Measurements from ENCODE around the gene ANTKMT. TPM values are rescaled to one million over a fixed set of nuclear protein-coding genes. Genes with fewer than 3 reads are reported as not detected.

The ANTKMT gene
- total RNA-seq, 1 donor from 2014 or later, result 42.4 TPM

GRCh38 chr16:761625-762513, 40.9 kb downstream of the ANTKMT start:
- H3K36me3 ChIP-seq (ENCODE audit: control insufficient read depth, insufficient read depth, low read length), result no peaks in the 10 kb centered on the region
- TF ChIP-seq CTCF (IDR thresholded peaks at IDR 0.05; ENCODE audit: insufficient read depth, low read length, poor library complexity, severe bottlenecking), result no peak
- DNase-seq (ENCODE audit: low read depth), result no peak
- H3K27me3 ChIP-seq (ENCODE audit: control insufficient read depth, insufficient read depth, low read length), result no peaks in the 10 kb centered on the region
- H3K4me3 ChIP-seq (ENCODE audit: low read depth, low read length), result no peak overlapping the region

GRCh38 chr16:762595-763268, 41.8 kb downstream of the ANTKMT start:
- H3K4me3 ChIP-seq (ENCODE audit: low read depth, low read length), result no peak overlapping the region
- DNase-seq (ENCODE audit: low read depth), result no peak
- no peak for TF ChIP-seq CTCF (IDR thresholded peaks at IDR 0.05; ENCODE audit: insufficient read depth, low read length, poor library complexity, severe bottlenecking)
- no peaks in the 10 kb centered on the region for H3K36me3 ChIP-seq (ENCODE audit: control insufficient read depth, insufficient read depth, low read length)
- H3K27me3 ChIP-seq (ENCODE audit: control insufficient read depth, insufficient read depth, low read length), result no peaks in the 10 kb centered on the region

- DNase-seq (ENCODE audit: low read depth), result no peak
- no peak for TF ChIP-seq CTCF (IDR thresholded peaks at IDR 0.05; ENCODE audit: insufficient read depth, low read length, poor library complexity, severe bottlenecking)
- Histone ChIP-seq H3K36me3 (ENCODE audit: control insufficient read depth, insufficient read depth, low read length) (no peaks in the 10 kb centered on the region), H3K27me3 (ENCODE audit: control insufficient read depth, insufficient read depth, low read length) (no peaks in the 10 kb centered on the region), H3K4me3 (ENCODE audit: low read depth, low read length) (no peak overlapping the region)
These were observed 42.6 kb downstream of the ANTKMT start for GRCh38 chr16:763369-764183.

DNA sequence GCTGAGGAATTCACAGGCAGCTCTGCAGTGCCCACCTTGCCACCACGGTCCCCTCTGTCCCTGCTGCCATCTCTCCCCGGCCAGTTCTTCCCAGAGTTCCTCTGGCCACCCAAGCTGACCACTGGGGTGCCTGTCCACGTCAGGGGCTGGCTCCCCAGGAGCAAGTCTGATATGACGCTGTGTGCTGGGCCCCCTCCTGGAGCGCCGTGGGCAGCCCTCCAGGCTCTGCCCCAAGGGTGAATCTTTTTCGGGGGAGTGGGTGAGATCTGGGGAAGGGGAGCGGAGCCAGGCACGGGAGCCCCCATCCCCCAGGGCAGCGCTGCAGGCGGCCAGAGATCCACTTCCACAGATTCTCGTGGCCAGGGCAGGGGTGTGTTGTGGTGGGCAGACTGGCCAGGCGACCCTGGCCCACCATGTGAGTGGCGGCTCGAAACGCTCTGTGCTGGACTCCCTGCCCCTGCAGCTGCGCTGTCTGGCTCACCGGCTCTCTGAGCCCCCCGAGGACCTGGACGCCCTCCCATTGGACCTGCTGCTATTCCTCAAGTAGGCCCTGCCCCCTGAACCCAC, 43.3 kb downstream of the ANTKMT start:
- DNase-seq (ENCODE audit: low read depth), result no peak

More for the DNA sequence above, 43.3 kb downstream of the ANTKMT start:
- no peaks in the 10 kb centered on the region for H3K36me3 ChIP-seq (ENCODE audit: control insufficient read depth, insufficient read depth, low read length)
- no peak overlapping the region for H3K4me3 ChIP-seq (ENCODE audit: low read depth, low read length)
- no peaks in the 10 kb centered on the region for H3K27me3 ChIP-seq (ENCODE audit: control insufficient read depth, insufficient read depth, low read length)
- no peak for TF ChIP-seq CTCF (IDR thresholded peaks at IDR 0.05; ENCODE audit: insufficient read depth, low read length, poor library complexity, severe bottlenecking)
